Lung (tissue), 12 donors: ENCODE measurements around the gene SLC8B1. TPM values are rescaled to one million over a fixed set of nuclear protein-coding genes. Genes with fewer than 3 reads are reported as not detected.

Experiments used
- ATAC-seq: fragments of 200-7000 bp; cut with Tn5 transposase; one replicate; pipeline ENCODE4 v1.9.1; 2020; ENCODE audit warnings: moderate number of reproducible peaks; ENCODE audit not compliant: insufficient read depth, low FRiP score
- DNase-seq, 3 donors: peaks; one replicate each; pipeline ENCODE4 v3.0.0-alpha.2; 2013 to 2017
- H3K27ac ChIP-seq, 2 donors: one replicate each; pipeline ENCODE4 v1.5.1; 2013; ENCODE audit warnings: mild to moderate bottlenecking in 2 of 2, moderate library complexity in 2 of 2, control low read depth in 1 of 2, inconsistent platforms in 1 of 2, low read depth in 1 of 2, low read length in 1 of 2
- H3K27me3 ChIP-seq, 3 donors: one replicate each; pipeline ENCODE4 v1.5.1; 2013; ENCODE audit warnings: low read length in 2 of 3; ENCODE audit not compliant: control insufficient read depth in 3 of 3, insufficient read depth in 3 of 3
- H3K36me3 ChIP-seq, 4 donors: one replicate each; pipeline ENCODE4 v1.5.1; 2013; ENCODE audit warnings: low read length in 4 of 4, mild to moderate bottlenecking in 1 of 4, moderate library complexity in 1 of 4; ENCODE audit not compliant: control insufficient read depth in 4 of 4, insufficient read depth in 4 of 4
- H3K4me1 ChIP-seq, 5 donors: one replicate each; pipeline ENCODE4 v1.5.1; 2013; ENCODE audit warnings: low read length in 5 of 5, mild to moderate bottlenecking in 2 of 5, moderate library complexity in 1 of 5; ENCODE audit not compliant: control insufficient read depth in 5 of 5, insufficient read depth in 5 of 5
- H3K4me3 ChIP-seq: one replicate; pipeline ENCODE4 v1.5.1; 2013; ENCODE audit warnings: mild to moderate bottlenecking, control low read depth, moderate library complexity
- H3K9ac ChIP-seq, 2 donors: one replicate each; pipeline ENCODE4 v1.5.1; 2013; ENCODE audit warnings: low read length in 2 of 2, control low read depth in 1 of 2; ENCODE audit not compliant: insufficient read depth in 1 of 2
- H3K9me3 ChIP-seq, 4 donors: one replicate each; pipeline ENCODE4 v1.5.1; 2013; ENCODE audit warnings: low read length in 3 of 4, mild to moderate bottlenecking in 1 of 4, moderate library complexity in 1 of 4; ENCODE audit not compliant: control insufficient read depth in 4 of 4, insufficient read depth in 3 of 4
- CTCF ChIP-seq: IDR thresholded peaks from 2 replicates; pipeline ENCODE4 v1.5.1; 2012; ENCODE audit warnings: mild to moderate bottlenecking; ENCODE audit errors: control extremely low read depth, extremely low read depth
- WGBS, 2 donors: extraction: QIAGEN DNeasy Blood & Tissue Kit; methylation state at CpG; one replicate each; pipeline ENCODE4 v1.1.7; 2013; 5-methylcytosine and 5-hydroxymethylcytosine counted together
- polyA plus RNA-seq, 2 donors: library from polyadenylated mRNA; stranded (reverse); fragments of 200-250 nt; gene quantifications; one replicate each; pipeline ENCODE4 v1.2.1, GENCODE V29; 2013
- total RNA-seq, 2 donors: library from RNA; depleted of rRNA in 1 of 2; stranded (reverse); fragments of >200 nt in 1 of 2; gene quantifications; one replicate each; pipeline ENCODE4 v1.2.1, GENCODE V29; 2014 to 2021
- donor health status: control.
- donor health status: control.
- donor health status: Bipolar disorder and iron deficiency.
- donor health status: healthy.
- donor health status: DM: yes; HTN: yes; CAD: no.

Gene SLC8B1
- total and polyA plus RNA-seq, 4 donors = 21.8 to 44.8 (median 32.1) TPM

GRCh38 chr12:113276946-113277500 is 57.9 kb downstream of the SLC8B1 start:
- H3K9me3 ChIP-seq = no peaks in the 10 kb centered on the region
- H3K9ac ChIP-seq = no peak overlapping the region
- no peaks in the 10 kb centered on the region for H3K27me3 ChIP-seq
- H3K4me1 ChIP-seq = peaks cover 0 to 11% (median 2%) of the 10 kb centered on the region in 5 donors
- no peak for DNase-seq
- no peak for TF ChIP-seq CTCF
- peaks cover 8 to 45% (median 17%) of the 10 kb centered on the region in 4 donors for H3K36me3 ChIP-seq
- ATAC-seq = no peak
- H3K27ac ChIP-seq = no peak overlapping the region
- H3K4me3 ChIP-seq = no peak overlapping the region
- 96 to 97% methylated on average over 10 of the region's 10 CpGs for WGBS, 2 donors

DNA sequence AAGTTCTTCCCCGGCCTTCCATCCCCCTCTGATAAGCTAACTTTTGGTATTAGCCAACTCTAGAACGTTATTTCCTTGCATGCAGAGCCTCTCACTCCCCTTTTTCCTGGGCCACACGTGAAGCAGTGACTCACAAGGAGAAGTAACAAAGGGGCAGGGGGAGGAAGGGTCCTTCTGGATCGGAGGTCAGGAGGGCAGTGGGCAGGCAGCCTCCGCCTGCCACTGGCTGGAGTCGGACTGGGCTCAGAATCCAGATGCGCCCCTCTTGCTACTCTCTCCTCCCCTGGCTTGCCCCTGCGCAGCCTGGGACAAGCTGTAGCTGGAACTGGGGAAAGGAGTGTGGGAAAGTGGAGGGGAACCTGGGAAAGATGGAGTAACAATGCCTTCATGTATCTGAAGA is 58.6 kb downstream of the SLC8B1 start:
- no peak overlapping the region for H3K9ac ChIP-seq
- H3K27ac ChIP-seq = no peak overlapping the region
- H3K9me3 ChIP-seq = no peaks in the 10 kb centered on the region
- DNase-seq (no peak), ATAC-seq (no peak)
- WGBS, 2 donors = 65 to 78% methylated on average over 8 of the region's 8 CpGs
- H3K36me3 ChIP-seq = peaks cover 8 to 44% (median 17%) of the 10 kb centered on the region in 4 donors
- peaks cover 0 to 18% (median 2%) of the 10 kb centered on the region in 5 donors for H3K4me1 ChIP-seq
- no peak for TF ChIP-seq CTCF
- no peaks in the 10 kb centered on the region for H3K27me3 ChIP-seq
- no peak overlapping the region for H3K4me3 ChIP-seq

GRCh38 chr12:113274848-113275247 is 60.1 kb downstream of the SLC8B1 start:
- Histone ChIP-seq H3K27ac (no peak overlapping the region), H3K36me3 (peaks cover 7 to 43% (median 19%) of the 10 kb centered on the region in 4 donors), H3K4me3 (no peak overlapping the region), H3K4me1 (peaks cover 0 to 19% (median 3%) of the 10 kb centered on the region in 5 donors), H3K9me3 (no peaks in the 10 kb centered on the region), H3K27me3 (no peaks in the 10 kb centered on the region), H3K9ac (no peak overlapping the region)
- DNase-seq (no peak), ATAC-seq (no peak)
- 96 to 97% methylated on average over 8 of the region's 8 CpGs for WGBS, 2 donors
- TF ChIP-seq CTCF = no peak
